ENCODE results near the gene AHCYL2. TPM values are rescaled to one million over a fixed set of nuclear protein-coding genes. Genes with fewer than 3 reads are reported as not detected.

AHCYL2 gene
- total and polyA plus RNA-seq, 12 donors, result 2.5 to 7.7 (median 5.6) TPM

GRCh38 chr7:129454249-129454551, 229.4 kb downstream of the AHCYL2 start:
- intact Hi-C loops (cut with DNase I), result no loop called here
- Histone ChIP-seq H3K27ac (peak overlapping the region in 7 of 10 donors; percentile 16 to 55 (median 35)), H3K9me3 (peaks cover 0 to 4% (median 0%) of the 10 kb centered on the region in 11 donors), H3K4me3 (no peak overlapping the region), H3K27me3 (no peaks in the 10 kb centered on the region), H3K4me1 (peaks cover 3 to 26% (median 10%) of the 10 kb centered on the region in 9 donors), H3K36me3 (peaks cover 0 to 32% (median 8%) of the 10 kb centered on the region in 9 donors)
- DNase-seq (no peak), ATAC-seq (peak in 3 of 8 donors; percentile 9 to 35 (median 15))
- WGBS, 2 donors, result 48 to 70% methylated on average over 4 of the region's 4 CpGs
- no peak for TF ChIP-seq CTCF (IDR thresholded peaks at IDR 0.05)

DNA sequence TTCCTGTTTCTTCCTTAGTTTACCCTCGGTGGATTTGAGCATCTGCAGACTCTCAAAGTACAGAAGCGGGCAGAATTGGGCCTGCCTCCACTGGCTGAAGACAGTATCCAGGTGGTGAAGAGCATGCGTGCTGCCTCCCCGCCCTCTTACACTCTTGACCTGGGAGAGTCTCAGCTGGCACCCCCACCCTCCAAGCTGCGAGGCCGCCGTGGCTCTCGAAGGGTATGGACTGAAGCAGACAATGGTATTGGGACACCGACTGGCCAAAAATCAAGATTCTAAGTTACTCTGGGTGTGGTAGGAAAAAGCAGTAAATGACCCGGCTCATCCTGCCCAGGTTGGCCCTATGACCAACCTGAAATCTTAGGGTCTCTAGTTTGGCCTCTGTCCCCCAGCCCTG, 231.6 kb downstream of the AHCYL2 start:
- no peak for TF ChIP-seq CTCF (IDR thresholded peaks at IDR 0.05)
- Histone ChIP-seq H3K27ac (no peak overlapping the region), H3K4me3 (no peak overlapping the region), H3K4me1 (peaks cover 3 to 26% (median 10%) of the 10 kb centered on the region in 9 donors), H3K9me3 (no peaks in the 10 kb centered on the region), H3K36me3 (peaks cover 0 to 49% (median 20%) of the 10 kb centered on the region in 9 donors), H3K27me3 (peaks cover 0 to 5% (median 0%) of the 10 kb centered on the region in 7 donors)
- intact Hi-C loops (cut with DNase I), result no loop called here
- WGBS, 2 donors, result 92 to 93% methylated on average over 10 of the region's 10 CpGs
- DNase-seq, result no peak
- no peak for ATAC-seq

DNA sequence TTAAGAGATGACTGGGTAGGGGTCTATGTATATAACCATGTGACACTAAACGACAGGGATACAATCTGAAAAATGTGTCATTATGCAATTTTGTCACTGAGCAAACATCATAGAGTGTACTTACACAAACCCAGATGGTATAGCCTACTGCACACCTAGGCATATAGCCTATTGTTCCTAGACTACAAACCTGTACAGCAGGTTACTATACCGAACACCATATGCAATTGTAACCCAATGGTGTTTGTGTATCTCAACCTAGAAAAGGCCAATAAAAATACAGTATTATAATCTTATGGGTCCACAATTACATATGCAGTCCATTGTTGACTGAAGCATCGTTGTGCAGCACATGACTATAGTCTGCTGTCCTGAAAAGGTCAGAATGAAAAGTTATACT, 232.3 kb downstream of the AHCYL2 start:
- intact Hi-C loops (cut with DNase I), result no loop called here
- Histone ChIP-seq H3K36me3 (peaks cover 0 to 49% (median 20%) of the 10 kb centered on the region in 9 donors), H3K4me1 (peaks cover 3 to 25% (median 10%) of the 10 kb centered on the region in 9 donors), H3K27ac (no peak overlapping the region), H3K27me3 (peaks cover 0 to 5% (median 0%) of the 10 kb centered on the region in 7 donors), H3K4me3 (no peak overlapping the region), H3K9me3 (no peaks in the 10 kb centered on the region)
- WGBS, 2 donors, result 66 to 84% methylated on average over 3 of the region's 3 CpGs
- no peak for TF ChIP-seq CTCF (IDR thresholded peaks at IDR 0.05)
- no peak for DNase-seq
- no peak for ATAC-seq

DNA sequence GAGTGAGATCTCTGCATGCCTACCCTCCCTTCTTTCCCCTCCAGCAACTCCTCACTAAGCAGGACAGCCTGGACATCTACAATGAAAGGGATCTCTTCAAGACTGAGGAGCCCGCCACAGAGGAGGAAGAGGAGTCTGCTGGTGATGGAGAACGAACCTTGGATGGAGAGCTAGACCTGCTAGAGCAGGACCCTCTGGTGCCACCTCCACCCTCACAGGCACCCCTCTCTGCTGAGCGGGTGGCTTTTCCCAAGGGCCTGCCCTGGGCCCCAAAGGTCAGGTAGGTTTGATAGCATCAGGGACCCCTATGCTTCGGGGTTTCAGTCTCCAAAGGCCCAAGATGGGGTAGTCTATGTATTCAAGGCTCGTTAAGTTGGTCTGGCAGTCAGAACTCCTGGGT, 233.3 kb downstream of the AHCYL2 start:
- peaks cover 5 to 15% (median 8%) of the 10 kb centered on the region in 9 donors for H3K4me1 ChIP-seq
- H3K27me3 ChIP-seq, result peaks cover 0 to 5% (median 0%) of the 10 kb centered on the region in 7 donors
- no peak for DNase-seq
- no peak for ATAC-seq
- WGBS, 2 donors, result 95 to 97% methylated on average over 5 of the region's 5 CpGs
- no peak overlapping the region for H3K4me3 ChIP-seq
- no peaks in the 10 kb centered on the region for H3K9me3 ChIP-seq
- no peak for TF ChIP-seq CTCF (IDR thresholded peaks at IDR 0.05)
- peaks cover 0 to 49% (median 20%) of the 10 kb centered on the region in 9 donors for H3K36me3 ChIP-seq
- H3K27ac ChIP-seq, result no peak overlapping the region
- intact Hi-C loops (cut with DNase I), result no loop called here

Measured in heart right ventricle (tissue), 16 donors.